Caco-2 (cell line): ENCODE results near the gene SLC66A3. TPM values are rescaled to one million over a fixed set of nuclear protein-coding genes. Genes with fewer than 3 reads are reported as not detected.

Experiments
- BruUV-seq: library from RNA; stranded (reverse); fragments of 400-500 nt; replicated peaks from 2 replicates; lab custom pipeline; 2021; lab: Mats Ljungman, UMichigan
- CTCF ChIA-PET: fragments of 300-600 bp; sonication (Branson Sonifier 250); formaldehyde crosslinking; loops from one replicate; lab custom pipeline; 2022; ENCODE audit warnings: antibody characterized with exemption; lab: Charles Lee
- POLR2A ChIA-PET: fragments of 300-600 bp; sonication (Branson Sonifier 250); formaldehyde crosslinking; loops from one replicate; lab custom pipeline; 2022; ENCODE audit warnings: antibody characterized with exemption; lab: Charles Lee
- DNase-seq, 2 experiments: peaks; one replicate each; pipeline versions ENCODE4 v3.0.0 to v3.0.0-alpha.2; 2020 to 2022
- H3K27me3 ChIP-seq: replicated peaks from 2 replicates; pipeline ENCODE4 v1.6.0; 2011; ENCODE audit warnings: low read length; ENCODE audit not compliant: control insufficient read depth, insufficient read depth
- H3K36me3 ChIP-seq: 2 replicates; pipeline ENCODE4 v1.5.1; 2011; ENCODE audit warnings: low read length; ENCODE audit not compliant: control insufficient read depth, insufficient read depth
- H3K4me1 ChIP-seq: fragments of 250-450 bp; sonication (Bioruptor Pico); 2 replicates; pipeline ENCODE4 v1.5.1; 2020; ENCODE audit warnings: mild to moderate bottlenecking
- H3K4me3 ChIP-seq: 2 replicates; pipeline ENCODE4 v1.5.1; 2011; ENCODE audit warnings: low read depth, mild to moderate bottlenecking, control low read depth, low read length
- H3K9me3 ChIP-seq: fragments of 250-450 bp; sonication (Bioruptor Pico); 2 replicates; pipeline ENCODE4 v1.5.1; 2020; ENCODE audit warnings: mild to moderate bottlenecking, moderate library complexity
- H3K27ac Mint-ChIP-seq: one replicate; pipeline ENCODE4 v1.8.0; 2022; ENCODE audit warnings: mixed read lengths; ENCODE audit not compliant: unreplicated experiment
- H3K27me3 Mint-ChIP-seq: one replicate; pipeline ENCODE4 v1.8.0; 2022; ENCODE audit warnings: mixed read lengths; ENCODE audit not compliant: insufficient read depth, unreplicated experiment
- H3K36me3 Mint-ChIP-seq: one replicate; pipeline ENCODE4 v1.8.0; 2022; ENCODE audit warnings: mild to moderate bottlenecking, mixed read lengths; ENCODE audit not compliant: insufficient read depth, unreplicated experiment
- H3K4me1 Mint-ChIP-seq: one replicate; pipeline ENCODE4 v1.8.0; 2022; ENCODE audit warnings: low read depth, mixed read lengths; ENCODE audit not compliant: unreplicated experiment
- H3K4me3 Mint-ChIP-seq: one replicate; pipeline ENCODE4 v1.8.0; 2022; ENCODE audit warnings: mild to moderate bottlenecking, moderate library complexity, mixed read lengths; ENCODE audit not compliant: unreplicated experiment
- H3K9me3 Mint-ChIP-seq: one replicate; pipeline ENCODE4 v1.8.0; 2022; ENCODE audit warnings: mixed read lengths; ENCODE audit not compliant: unreplicated experiment
- intact Hi-C: fragments of 100-400 bp; cut with micrococcal nuclease; formaldehyde crosslinking; loops from one replicate; pipeline ENCODE4 v1.10.0; 2022; ENCODE audit not compliant: unreplicated experiment
- total RNA-seq: library from RNA; stranded (reverse); gene quantifications from 2 replicates; pipeline ENCODE4 v1.2.3, GENCODE V29; 2022
- TF ChIP-seq, protein P1 (sequence below), 2 experiments: fragments of 200-600 bp in 1 of 2; IDR thresholded peaks; 1 replicate in 1 of 2; 2 replicates in 1 of 2; pipeline versions ENCODE4 v1.5.1 to v1.8.0; 2011 to 2022; ENCODE audit warnings: antibody characterized with exemption in 1 of 2, control low read depth in 1 of 2, inconsistent platforms in 1 of 2, low read depth in 1 of 2, low read length in 1 of 2, mild to moderate bottlenecking in 1 of 2, moderate library complexity in 1 of 2; ENCODE audit not compliant: insufficient read depth in 1 of 2, severe bottlenecking in 1 of 2, unreplicated experiment in 1 of 2

The SLC66A3 gene
- total RNA-seq, 1 experiment from 2014 or later: 12.1 TPM

- intact Hi-C loops: loop anchor here (10.0 kb wide), 1 partner anchor 417 kb away; no protein-coding TSS in a partner anchor
- POLR2A ChIA-PET: no interaction called here
- H3K27ac Mint-ChIP-seq: no peak overlapping the region
These were observed 33.5 kb upstream of the SLC66A3 start for GRCh38 chr2:11121823-11122155.

DNA sequence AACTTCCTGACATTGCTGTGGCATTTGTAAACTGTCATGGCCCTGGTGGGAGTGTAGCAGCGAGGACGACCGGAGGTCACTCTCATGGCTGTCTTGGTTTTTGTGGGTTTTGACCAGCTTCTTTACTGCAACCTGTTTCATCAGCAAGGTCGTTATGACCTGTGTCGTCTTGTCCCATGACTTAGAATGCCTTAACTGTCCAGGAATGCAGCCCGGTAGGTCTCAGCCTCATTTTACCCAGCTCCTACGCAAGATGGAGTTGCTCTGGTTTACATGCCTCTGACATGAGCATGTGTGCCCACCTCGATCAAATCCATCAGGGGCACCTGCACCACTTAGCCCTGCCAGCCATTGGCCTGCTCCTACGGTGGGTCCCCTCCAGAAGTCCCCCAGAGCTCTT lies 32.9 kb upstream of the SLC66A3 start:
- Mint-ChIP-seq H3K27me3 (no peaks in the 10 kb centered on the region), H3K4me1 (peaks cover 7% of the 10 kb centered on the region), H3K9me3 (no peaks in the 10 kb centered on the region), H3K27ac (peak overlapping the region; percentile 63), H3K36me3 (no peaks in the 10 kb centered on the region), H3K4me3 (no peak overlapping the region)
- BruUV-seq: no TSS peak
- intact Hi-C loops: loop anchor here (10.0 kb wide), 1 partner anchor 418 kb away; no protein-coding TSS in a partner anchor
- DNase-seq: peak in 1 of 2 experiments; percentile 34
- TF ChIP-seq, protein P1, sequence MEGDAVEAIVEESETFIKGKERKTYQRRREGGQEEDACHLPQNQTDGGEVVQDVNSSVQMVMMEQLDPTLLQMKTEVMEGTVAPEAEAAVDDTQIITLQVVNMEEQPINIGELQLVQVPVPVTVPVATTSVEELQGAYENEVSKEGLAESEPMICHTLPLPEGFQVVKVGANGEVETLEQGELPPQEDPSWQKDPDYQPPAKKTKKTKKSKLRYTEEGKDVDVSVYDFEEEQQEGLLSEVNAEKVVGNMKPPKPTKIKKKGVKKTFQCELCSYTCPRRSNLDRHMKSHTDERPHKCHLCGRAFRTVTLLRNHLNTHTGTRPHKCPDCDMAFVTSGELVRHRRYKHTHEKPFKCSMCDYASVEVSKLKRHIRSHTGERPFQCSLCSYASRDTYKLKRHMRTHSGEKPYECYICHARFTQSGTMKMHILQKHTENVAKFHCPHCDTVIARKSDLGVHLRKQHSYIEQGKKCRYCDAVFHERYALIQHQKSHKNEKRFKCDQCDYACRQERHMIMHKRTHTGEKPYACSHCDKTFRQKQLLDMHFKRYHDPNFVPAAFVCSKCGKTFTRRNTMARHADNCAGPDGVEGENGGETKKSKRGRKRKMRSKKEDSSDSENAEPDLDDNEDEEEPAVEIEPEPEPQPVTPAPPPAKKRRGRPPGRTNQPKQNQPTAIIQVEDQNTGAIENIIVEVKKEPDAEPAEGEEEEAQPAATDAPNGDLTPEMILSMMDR (IDR thresholded peaks at IDR 0.05; ENCODE audit: insufficient read depth in 1 of 2, low read depth in 1 of 2, low read length in 1 of 2, severe bottlenecking in 1 of 2, unreplicated experiment in 1 of 2): no peak
- Histone ChIP-seq H3K4me1 (peaks cover 3% of the 10 kb centered on the region; the same call in 1 of the 2 replicates), H3K9me3 (no peaks in the 10 kb centered on the region), H3K4me3 (no peak overlapping the region), H3K27me3 (no peaks in the 10 kb centered on the region), H3K36me3 (no peaks in the 10 kb centered on the region)
- CTCF ChIA-PET: interaction anchor here (2.7 kb wide), 1 partner anchor 10 kb away, joined by 21 read pairs; a partner anchor contains a TSS
- POLR2A ChIA-PET: no interaction called here

More at GRCh38 chr2:11121823-11122155, 33.5 kb upstream of the SLC66A3 start:
- no peaks in the 10 kb centered on the region for H3K36me3 ChIP-seq
- no peak for DNase-seq
- Mint-ChIP-seq H3K36me3 (no peaks in the 10 kb centered on the region), H3K9me3 (no peaks in the 10 kb centered on the region), H3K27me3 (no peaks in the 10 kb centered on the region), H3K4me3 (no peak overlapping the region), H3K4me1 (peaks cover 7% of the 10 kb centered on the region)
- no peak overlapping the region for H3K4me3 ChIP-seq
- no peaks in the 10 kb centered on the region for H3K27me3 ChIP-seq
- CTCF ChIA-PET: interaction anchor here (0.6 kb wide), 1 partner anchor 212 kb away, joined by 3 read pairs; no protein-coding TSS in a partner anchor
- TF ChIP-seq, protein P1 (IDR thresholded peaks at IDR 0.05; ENCODE audit: insufficient read depth in 1 of 2, low read depth in 1 of 2, low read length in 1 of 2, severe bottlenecking in 1 of 2, unreplicated experiment in 1 of 2): no peak
- peaks cover 3% of the 10 kb centered on the region; the same call in 1 of the 2 replicates for H3K4me1 ChIP-seq
- BruUV-seq: no TSS peak
- no peaks in the 10 kb centered on the region for H3K9me3 ChIP-seq

DNA sequence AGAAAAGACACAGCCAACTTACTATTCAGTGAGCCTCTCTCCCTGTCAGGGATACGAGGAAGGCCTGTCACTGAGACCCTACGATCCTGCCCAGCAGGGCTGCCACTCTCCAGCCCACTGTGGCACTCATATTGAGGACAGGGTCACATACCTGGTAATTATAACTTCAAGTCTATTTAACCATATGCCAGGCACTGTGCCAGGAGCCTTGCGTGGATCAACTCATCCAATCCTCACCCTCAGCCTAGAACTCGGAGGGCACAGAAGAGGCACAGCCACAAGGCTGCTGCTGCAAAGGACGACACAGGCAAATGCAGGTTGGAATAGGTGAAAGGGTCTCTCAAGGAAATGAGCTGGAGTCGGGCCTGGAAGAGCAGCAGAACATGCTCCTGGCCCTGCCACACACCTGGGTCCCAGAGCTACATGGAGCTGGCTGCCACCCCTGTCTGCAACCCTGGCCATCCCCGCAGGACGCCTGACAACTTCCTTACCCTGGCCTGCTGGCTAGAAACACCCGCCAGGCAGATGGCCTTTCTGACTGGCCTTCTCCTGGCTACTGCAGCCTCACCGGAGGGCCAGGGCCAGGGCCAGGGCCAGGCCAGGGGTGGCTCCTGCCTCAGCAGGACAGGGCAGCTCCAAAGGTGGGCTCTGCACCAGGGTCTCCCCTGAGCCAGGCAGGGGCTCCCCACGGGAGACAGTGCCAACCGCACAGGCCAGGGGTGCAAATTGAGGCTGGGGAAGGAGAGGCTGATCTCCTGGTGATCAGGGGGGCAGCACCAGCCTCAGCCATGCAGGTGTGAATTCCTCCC lies 32.1 kb upstream of the SLC66A3 start:
- no peak for DNase-seq
- H3K4me1 Mint-ChIP-seq: peaks cover 7% of the 10 kb centered on the region
- Histone ChIP-seq H3K27me3 (no peaks in the 10 kb centered on the region), H3K9me3 (no peaks in the 10 kb centered on the region), H3K36me3 (no peaks in the 10 kb centered on the region), H3K4me3 (no peak overlapping the region), H3K4me1 (peaks cover 3% of the 10 kb centered on the region; the same call in 1 of the 2 replicates)
- no peaks in the 10 kb centered on the region for H3K27me3 Mint-ChIP-seq
- no peak overlapping the region for H3K4me3 Mint-ChIP-seq
- POLR2A ChIA-PET: no interaction called here
- intact Hi-C loops: loop anchor here (10.0 kb wide), 1 partner anchor 418 kb away; no protein-coding TSS in a partner anchor
- TF ChIP-seq, protein P1 (IDR thresholded peaks at IDR 0.05; ENCODE audit: insufficient read depth in 1 of 2, low read depth in 1 of 2, low read length in 1 of 2, severe bottlenecking in 1 of 2, unreplicated experiment in 1 of 2): no peak
- H3K9me3 Mint-ChIP-seq: no peaks in the 10 kb centered on the region
- CTCF ChIA-PET: interaction anchor here (1.9 to 2.7 kb wide), 3 partner anchors 9 to 291 kb away, joined by 8 to 29 read pairs (median 21); partner anchors contain the start of gene KCNF1
- H3K36me3 Mint-ChIP-seq: no peaks in the 10 kb centered on the region
- no peak overlapping the region for H3K27ac Mint-ChIP-seq
- BruUV-seq: no TSS peak
